Ovary (tissue), 1 donor: Measurements from ENCODE around the gene PTDSS2.

Experiments used
- EP300 ChIP-seq: sonication (generic); formaldehyde crosslinking; IDR thresholded peaks from one replicate; pipeline ENCODE4 v1.6.1; 2017; ENCODE audit warnings: antibody characterized with exemption
- POLR2A ChIP-seq: fragments of 450-650 bp; IDR thresholded peaks from one replicate; pipeline ENCODE4 v1.6.1; 2017; ENCODE audit warnings: antibody characterized with exemption, mild to moderate bottlenecking, moderate library complexity

- no peak for TF ChIP-seq EP300
- TF ChIP-seq POLR2A = no peak
These were observed 44.6 kb upstream of the PTDSS2 start for GRCh38 chr11:405323-405953.
